ENCODE results near the gene CFAP43.
A peak's percentile ranks its signal among the peaks of the same experiment; 100 is the strongest.

CFAP43 gene

DNA sequence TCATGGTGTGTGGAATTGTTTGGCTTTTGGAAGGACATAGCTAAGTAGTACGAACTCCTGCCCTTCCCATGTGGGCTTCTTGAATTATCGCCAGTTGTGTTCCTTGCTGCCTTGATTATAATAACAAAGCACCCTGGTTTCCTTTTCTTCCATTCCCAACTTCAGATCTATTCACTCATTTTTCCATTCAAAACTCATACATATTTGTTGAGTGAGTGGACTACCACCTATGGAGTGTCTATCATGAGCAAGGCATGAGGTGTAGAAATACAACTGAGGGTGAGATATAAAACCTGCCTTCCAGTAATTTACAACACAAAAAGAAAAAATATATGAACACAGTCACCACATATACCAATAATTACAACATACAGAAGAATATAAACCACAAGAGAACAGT is 141.6 kb downstream of the CFAP43 start:
- DNase-seq, result no peak

DNA sequence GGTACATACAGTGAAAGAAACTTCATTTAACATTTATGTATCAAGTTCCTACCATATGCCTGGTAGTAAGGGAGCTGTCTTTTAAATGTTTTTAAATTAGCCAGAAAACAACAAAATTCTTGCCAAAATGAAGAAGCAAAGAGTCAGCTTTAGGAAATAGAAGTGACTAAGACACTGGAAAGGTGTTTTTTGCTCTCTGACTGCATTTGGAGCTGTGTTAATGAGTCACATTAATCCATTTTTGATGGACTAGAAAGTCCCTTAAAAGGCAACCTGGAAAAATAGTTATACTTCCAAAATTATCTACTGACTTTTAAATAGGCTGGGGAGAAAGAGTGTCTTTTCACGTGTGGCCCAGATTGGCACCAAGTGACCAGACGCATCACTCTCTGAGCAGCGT is 142.5 kb downstream of the CFAP43 start:
- no peak for DNase-seq

DNA sequence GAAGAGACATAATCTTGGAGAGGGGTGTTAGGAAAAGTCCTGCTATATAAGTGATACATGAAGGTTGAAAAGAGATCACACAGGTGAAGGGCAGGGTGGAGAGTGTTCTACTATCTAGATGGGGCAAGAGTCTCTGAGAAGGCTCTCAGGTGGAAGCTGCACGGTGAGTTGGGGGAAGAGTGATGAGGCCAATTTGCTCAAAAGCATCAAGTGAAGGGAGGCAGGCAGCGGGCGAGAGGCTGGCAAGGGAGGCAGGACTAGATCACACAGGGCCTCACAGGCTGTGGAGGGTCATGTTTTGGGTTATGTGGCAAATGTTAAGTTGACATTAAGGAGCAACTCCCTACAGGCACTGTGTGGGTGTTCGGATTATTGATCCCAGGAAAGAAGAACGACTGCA is 143.9 kb downstream of the CFAP43 start:
- no peak for DNase-seq

DNA sequence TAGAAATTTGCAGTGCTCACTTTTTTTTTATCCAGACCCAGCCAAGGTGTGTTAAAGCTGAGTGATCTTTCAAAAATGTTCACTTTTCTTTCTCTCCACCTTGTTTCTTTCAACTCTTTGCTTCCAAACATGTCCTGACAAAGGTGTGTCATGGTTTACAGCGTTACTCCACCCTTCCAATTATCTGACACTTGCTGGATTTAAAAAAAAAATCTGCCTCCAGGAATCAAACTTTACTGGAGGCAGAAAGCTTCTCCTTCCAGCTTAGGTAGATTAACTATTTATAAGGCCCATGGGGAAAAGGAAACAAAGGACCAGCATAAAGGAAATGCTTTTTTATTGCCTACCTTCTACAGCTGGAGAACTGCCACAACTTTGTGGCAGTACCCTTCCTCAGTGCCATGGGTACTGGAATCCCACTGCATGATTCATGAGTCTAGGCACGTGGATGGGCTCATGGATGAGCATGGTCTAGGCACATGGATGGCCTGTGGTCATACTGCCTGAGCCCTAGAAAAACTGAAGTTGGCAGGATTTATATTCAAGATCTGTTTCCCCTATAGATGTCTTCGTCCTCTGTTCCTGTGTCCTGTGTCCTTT is 146.3 kb downstream of the CFAP43 start, which contains the start of gene COL17A1:
TSS of gene COL17A1 (minus strand) at position 80 of the 600 bp plus-strand sequence. CDS start 5,207 bp downstream, outside the sequence.
- DNase-seq, result no peak

DNA sequence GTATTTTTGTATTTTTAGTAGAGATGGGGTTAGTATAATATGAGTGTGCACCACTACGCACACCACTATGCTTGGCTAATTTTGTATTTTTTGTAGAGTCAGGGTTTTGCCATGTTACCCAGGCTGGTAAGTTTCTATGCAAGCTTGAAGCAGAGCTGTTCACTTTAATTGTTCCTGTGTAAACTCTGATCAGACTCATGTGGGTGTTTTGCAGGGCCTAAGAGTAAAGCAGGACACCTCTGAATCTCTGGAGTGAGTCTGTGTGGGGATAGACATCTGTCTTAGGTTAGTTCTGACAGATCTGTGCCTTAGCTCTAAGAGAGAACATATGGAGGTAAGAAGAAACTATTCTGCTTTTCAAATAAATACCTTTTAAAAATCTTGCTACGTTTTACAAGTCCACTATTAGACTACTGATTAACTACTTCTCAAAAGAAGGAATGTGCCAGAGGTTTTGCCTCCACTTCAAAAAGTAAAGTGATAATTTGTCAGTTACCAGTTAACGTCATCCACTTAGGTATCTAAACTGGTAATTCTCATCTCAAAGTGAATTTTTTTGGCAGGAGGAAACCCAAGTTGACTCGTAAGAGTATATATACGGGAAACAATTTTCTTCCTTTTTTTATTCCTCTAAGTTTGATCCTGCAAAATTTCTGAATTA is 147.6 kb downstream of the CFAP43 start:
- no peak for DNase-seq

DNA sequence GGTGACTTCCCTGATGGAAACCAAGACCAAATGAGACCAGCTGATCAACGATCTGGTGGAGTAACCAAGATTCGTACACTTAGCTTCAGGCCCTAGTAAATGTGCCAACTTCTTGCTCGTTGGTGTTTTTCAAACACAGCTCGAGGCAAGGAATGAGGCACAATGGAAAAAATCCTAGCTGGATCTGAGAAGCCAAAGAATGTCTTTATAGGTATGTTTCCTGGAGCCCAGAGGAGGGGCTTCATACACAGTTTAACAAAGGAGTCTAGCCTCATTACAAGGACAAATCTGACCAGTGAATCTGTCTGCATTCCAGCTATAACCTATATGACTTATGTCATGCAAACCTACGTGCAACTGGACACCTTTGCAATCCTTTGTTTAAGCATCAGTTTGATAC is 150.2 kb downstream of the CFAP43 start:
- DNase-seq, result no peak

DNA sequence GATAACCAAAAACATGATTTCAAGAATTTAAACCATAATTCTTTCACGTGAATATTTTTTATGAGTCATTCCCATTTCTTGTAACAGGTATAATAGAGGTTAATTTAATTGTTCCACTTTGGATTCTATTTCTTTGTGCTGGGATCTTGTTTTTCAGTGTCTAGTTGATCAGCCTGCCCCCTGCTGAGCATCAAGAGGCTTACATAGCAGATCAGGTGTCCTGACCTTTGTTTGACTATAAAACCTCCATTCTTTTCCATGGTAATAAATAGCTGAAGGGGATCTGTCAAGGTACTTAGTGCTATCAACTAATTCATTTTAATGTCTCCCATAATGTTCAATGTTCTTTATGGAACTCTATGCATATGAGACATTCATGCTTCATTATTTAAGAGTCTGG is 151.4 kb downstream of the CFAP43 start:
- DNase-seq, result peak; percentile 34

Measured in CD4-positive, alpha-beta T cell treated with Interleukin-10 for 1 hour (primary cell).